Panc1 (cell line): ENCODE results near the gene LGALS4. TPM values are rescaled to one million over a fixed set of nuclear protein-coding genes. Genes with fewer than 3 reads are reported as not detected.
"Not testable (repeated sequence)": the region's sequence is repeated elsewhere in the genome, so short reads cannot be mapped to it uniquely, and the experiment has no call there.

Experiments
- ATAC-seq: fragments of 200-7000 bp; cut with Tn5 transposase; 2 replicates; pipeline ENCODE4 v1.9.1; 2020; ENCODE audit warnings: mild to moderate bottlenecking, moderate library complexity
- BruUV-seq: library from RNA; stranded (reverse); fragments of 400-500 nt; replicated peaks from 2 replicates; lab custom pipeline; 2021; lab: Mats Ljungman, UMichigan
- CTCF ChIA-PET: fragments of 300-600 bp; sonication (Branson Sonifier 250); formaldehyde crosslinking; loops from one replicate; lab custom pipeline; 2022; ENCODE audit warnings: antibody characterized with exemption; lab: Charles Lee
- POLR2A ChIA-PET: fragments of 300-600 bp; sonication (Branson Sonifier 250); formaldehyde crosslinking; loops from one replicate; lab custom pipeline; 2022; ENCODE audit warnings: antibody characterized with exemption; lab: Charles Lee
- DNase-seq: peaks from one replicate; pipeline ENCODE4 v3.0.0-alpha.2; 2010; ENCODE audit warnings: low read depth, low spot score
- H3K27ac ChIP-seq: 2 replicates; pipeline ENCODE4 v1.5.1; 2011; ENCODE audit warnings: mild to moderate bottlenecking, low read length, inconsistent platforms
- H3K27me3 ChIP-seq: fragments of 200-500 bp; sonication (Bioruptor generic); 2 replicates; pipeline ENCODE4 v1.6.0; 2014; ENCODE audit warnings: low read length, inconsistent platforms; ENCODE audit not compliant: control insufficient read depth, insufficient read depth
- H3K36me3 ChIP-seq: fragments of 200-500 bp; sonication (Bioruptor generic); 2 replicates; pipeline ENCODE4 v1.5.1; 2014; ENCODE audit warnings: inconsistent platforms, mild to moderate bottlenecking, low read length, moderate library complexity; ENCODE audit not compliant: control insufficient read depth, insufficient read depth
- H3K4me1 ChIP-seq: 2 replicates; pipeline ENCODE4 v1.5.1; 2011; ENCODE audit warnings: inconsistent platforms, mild to moderate bottlenecking, low read length, moderate library complexity; ENCODE audit not compliant: control insufficient read depth, insufficient read depth
- H3K4me3 ChIP-seq, 2 experiments: 2 replicates each; pipeline ENCODE4 v1.5.1; 2011 to 2012; ENCODE audit warnings: low read depth in 2 of 2, low read length in 2 of 2, mild to moderate bottlenecking in 2 of 2, inconsistent platforms in 1 of 2, moderate library complexity in 1 of 2
- H3K9me3 ChIP-seq: fragments of 200-500 bp; sonication (Bioruptor generic); 2 replicates; pipeline ENCODE4 v1.5.1; 2014; ENCODE audit warnings: low read depth, mild to moderate bottlenecking, inconsistent platforms, low read length, moderate library complexity; ENCODE audit not compliant: control insufficient read depth, insufficient read depth
- POLR2AphosphoS5 ChIP-seq: IDR thresholded peaks from 2 replicates; pipeline ENCODE4 v1.6.1; 2012; ENCODE audit warnings: mild to moderate bottlenecking, low read depth, low read length, moderate library complexity
- SIN3A ChIP-seq: IDR thresholded peaks from 2 replicates; pipeline ENCODE4 v1.6.1; 2012; ENCODE audit warnings: low read depth, mild to moderate bottlenecking, low read length, moderate library complexity, borderline replicate concordance; ENCODE audit not compliant: insufficient read depth
- TCF7L2 ChIP-seq: IDR thresholded peaks from 2 replicates; pipeline ENCODE4 v1.6.1; 2011; ENCODE audit warnings: mild to moderate bottlenecking, low read depth, low read length, inconsistent platforms
- in situ Hi-C: cut with HindIII; loops from 2 replicates; pipeline ENCODE4 v1.10.0; 2016; ENCODE audit warnings: low sequenced_read_pairs, low pct_unique_long_range_greater_than_20kb
- intact Hi-C: fragments of 100-400 bp; cut with micrococcal nuclease; formaldehyde crosslinking; loops from one replicate; pipeline ENCODE4 v1.10.0; 2022; ENCODE audit not compliant: unreplicated experiment
- total RNA-seq: library from RNA; stranded (reverse); gene quantifications from one replicate; pipeline ENCODE4 v1.2.1, GENCODE V29; 2021; ENCODE audit not compliant: unreplicated experiment
- TF ChIP-seq, protein P1 (sequence below), 2 experiments: IDR thresholded peaks; 2 replicates each; pipeline ENCODE4 v1.6.1; 2011 to 2012; ENCODE audit warnings: low read depth in 2 of 2, control low read depth in 1 of 2, low read length in 1 of 2, mild to moderate bottlenecking in 1 of 2, moderate library complexity in 1 of 2; ENCODE audit not compliant: insufficient read depth in 1 of 2
- TF ChIP-seq, protein P2 (sequence below): fragments of 450-650 bp; IDR thresholded peaks from 2 replicates; pipeline ENCODE4 v1.5.1; 2017; ENCODE audit warnings: mild to moderate bottlenecking

Gene LGALS4
- total RNA-seq, 1 experiment from 2014 or later, result 3.9 TPM

DNA sequence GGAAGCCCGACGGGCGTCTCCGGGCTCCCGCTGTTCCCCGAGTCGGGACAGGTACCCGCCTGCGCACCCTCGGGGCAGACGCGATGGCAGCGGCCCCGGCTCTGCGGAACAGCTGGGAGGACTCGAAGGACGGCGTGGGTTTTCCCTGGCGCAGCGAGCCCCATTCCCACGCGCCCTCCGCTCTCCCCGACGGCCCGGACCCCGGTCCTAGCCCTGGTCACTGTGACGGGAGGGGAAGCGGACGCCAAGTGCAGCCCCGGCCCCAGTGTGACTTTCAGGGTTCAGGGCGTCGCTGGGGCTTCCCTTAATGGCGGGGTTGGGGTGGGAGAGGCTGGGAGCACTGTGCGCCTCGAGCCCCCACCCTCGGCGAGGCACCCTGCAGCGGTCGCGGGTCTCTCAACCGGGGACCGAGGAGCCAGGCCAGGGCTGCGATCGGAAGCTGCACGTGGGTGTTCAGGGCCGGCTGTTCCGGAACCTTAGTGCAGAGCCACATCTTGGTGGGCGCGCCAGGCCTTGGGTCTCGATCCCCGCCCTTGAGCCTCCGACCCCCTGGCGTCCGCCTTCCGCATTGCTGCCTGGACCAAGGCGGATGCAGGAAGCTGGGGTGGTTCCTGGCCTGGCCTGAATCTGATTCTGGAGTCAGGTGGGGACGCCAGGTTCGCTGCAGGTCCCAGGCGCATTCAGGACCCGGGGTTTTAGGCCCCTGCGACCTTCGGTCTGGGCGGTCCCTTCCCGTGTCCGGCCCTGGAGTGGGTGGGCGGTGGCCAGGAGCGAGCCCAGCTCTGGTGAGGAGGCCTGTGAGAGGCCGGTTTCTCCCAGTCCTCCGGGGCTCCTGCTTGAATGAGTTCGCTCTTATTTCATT lies 20.3 kb downstream of the LGALS4 start:
- intact Hi-C loops (no loop called here), in situ Hi-C loops (loop anchor here (25.0 kb wide), 1 partner anchor 995 kb away; the partner anchor contains the start of gene LEUTX)
- BruUV-seq, result no TSS peak
- H3K27me3 ChIP-seq, result no peaks in the 10 kb centered on the region
- H3K4me1 ChIP-seq, result peaks cover 6% of the 10 kb centered on the region; the same call in 1 of the 2 replicates
- no peak for TF ChIP-seq POLR2AphosphoS5
- TF ChIP-seq SIN3A, result no peak
- TF ChIP-seq, protein P1, sequence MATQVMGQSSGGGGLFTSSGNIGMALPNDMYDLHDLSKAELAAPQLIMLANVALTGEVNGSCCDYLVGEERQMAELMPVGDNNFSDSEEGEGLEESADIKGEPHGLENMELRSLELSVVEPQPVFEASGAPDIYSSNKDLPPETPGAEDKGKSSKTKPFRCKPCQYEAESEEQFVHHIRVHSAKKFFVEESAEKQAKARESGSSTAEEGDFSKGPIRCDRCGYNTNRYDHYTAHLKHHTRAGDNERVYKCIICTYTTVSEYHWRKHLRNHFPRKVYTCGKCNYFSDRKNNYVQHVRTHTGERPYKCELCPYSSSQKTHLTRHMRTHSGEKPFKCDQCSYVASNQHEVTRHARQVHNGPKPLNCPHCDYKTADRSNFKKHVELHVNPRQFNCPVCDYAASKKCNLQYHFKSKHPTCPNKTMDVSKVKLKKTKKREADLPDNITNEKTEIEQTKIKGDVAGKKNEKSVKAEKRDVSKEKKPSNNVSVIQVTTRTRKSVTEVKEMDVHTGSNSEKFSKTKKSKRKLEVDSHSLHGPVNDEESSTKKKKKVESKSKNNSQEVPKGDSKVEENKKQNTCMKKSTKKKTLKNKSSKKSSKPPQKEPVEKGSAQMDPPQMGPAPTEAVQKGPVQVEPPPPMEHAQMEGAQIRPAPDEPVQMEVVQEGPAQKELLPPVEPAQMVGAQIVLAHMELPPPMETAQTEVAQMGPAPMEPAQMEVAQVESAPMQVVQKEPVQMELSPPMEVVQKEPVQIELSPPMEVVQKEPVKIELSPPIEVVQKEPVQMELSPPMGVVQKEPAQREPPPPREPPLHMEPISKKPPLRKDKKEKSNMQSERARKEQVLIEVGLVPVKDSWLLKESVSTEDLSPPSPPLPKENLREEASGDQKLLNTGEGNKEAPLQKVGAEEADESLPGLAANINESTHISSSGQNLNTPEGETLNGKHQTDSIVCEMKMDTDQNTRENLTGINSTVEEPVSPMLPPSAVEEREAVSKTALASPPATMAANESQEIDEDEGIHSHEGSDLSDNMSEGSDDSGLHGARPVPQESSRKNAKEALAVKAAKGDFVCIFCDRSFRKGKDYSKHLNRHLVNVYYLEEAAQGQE (IDR thresholded peaks at IDR 0.05; ENCODE audit: insufficient read depth in 1 of 2, low read depth in 2 of 2, low read length in 1 of 2), result no peak
- TF ChIP-seq, protein P2, sequence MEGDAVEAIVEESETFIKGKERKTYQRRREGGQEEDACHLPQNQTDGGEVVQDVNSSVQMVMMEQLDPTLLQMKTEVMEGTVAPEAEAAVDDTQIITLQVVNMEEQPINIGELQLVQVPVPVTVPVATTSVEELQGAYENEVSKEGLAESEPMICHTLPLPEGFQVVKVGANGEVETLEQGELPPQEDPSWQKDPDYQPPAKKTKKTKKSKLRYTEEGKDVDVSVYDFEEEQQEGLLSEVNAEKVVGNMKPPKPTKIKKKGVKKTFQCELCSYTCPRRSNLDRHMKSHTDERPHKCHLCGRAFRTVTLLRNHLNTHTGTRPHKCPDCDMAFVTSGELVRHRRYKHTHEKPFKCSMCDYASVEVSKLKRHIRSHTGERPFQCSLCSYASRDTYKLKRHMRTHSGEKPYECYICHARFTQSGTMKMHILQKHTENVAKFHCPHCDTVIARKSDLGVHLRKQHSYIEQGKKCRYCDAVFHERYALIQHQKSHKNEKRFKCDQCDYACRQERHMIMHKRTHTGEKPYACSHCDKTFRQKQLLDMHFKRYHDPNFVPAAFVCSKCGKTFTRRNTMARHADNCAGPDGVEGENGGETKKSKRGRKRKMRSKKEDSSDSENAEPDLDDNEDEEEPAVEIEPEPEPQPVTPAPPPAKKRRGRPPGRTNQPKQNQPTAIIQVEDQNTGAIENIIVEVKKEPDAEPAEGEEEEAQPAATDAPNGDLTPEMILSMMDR, result no peak
- no peak for TF ChIP-seq TCF7L2
- ChIA-PET POLR2A (interaction anchor here (0.6 to 0.8 kb wide), 2 partner anchors 30 to 45 kb away, joined by 3 read pairs; no protein-coding TSS in a partner anchor), CTCF (no interaction called here)
- ATAC-seq, result no peak
- no peaks in the 10 kb centered on the region for H3K9me3 ChIP-seq
- H3K36me3 ChIP-seq, result no peaks in the 10 kb centered on the region
- no peak overlapping the region for H3K4me3 ChIP-seq
- no peak for DNase-seq
- peak overlapping the region; percentile 15; the same call in 1 of the 2 replicates for H3K27ac ChIP-seq

DNA sequence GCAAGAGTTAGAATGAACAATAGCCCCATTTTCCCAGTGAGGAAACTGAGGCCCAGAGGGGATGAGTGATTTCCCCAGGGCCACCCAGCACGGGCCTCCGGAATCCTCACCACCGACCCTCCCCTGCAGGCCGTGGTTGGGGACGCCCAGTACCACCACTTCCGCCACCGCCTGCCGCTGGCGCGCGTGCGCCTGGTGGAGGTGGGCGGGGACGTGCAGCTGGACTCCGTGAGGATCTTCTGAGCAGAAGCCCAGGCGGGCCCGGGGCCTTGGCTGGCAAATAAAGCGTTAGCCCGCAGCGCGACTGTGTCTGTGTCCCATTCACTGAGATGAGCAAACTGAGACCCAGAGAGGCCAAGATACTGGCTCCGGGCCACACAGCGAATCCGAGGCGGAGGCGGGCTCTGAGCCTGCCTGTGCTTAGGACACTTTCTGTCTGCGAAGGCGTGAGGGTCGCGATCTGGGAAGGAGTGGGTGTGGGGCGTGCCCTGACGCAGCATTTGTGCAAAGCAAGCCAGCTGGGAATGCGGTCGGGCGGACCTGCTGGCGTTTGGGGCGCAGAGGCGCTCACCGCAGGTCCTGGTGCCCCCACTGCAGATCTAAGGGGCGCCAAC lies 21.2 kb downstream of the LGALS4 start:
- in situ Hi-C loops, result loop anchor here (25.0 kb wide), 1 partner anchor 996 kb away; the partner anchor contains the start of gene LEUTX
- H3K9me3 ChIP-seq, DNase-seq, intact Hi-C loops, H3K36me3 ChIP-seq, H3K27ac ChIP-seq, POLR2A ChIA-PET, CTCF ChIA-PET, BruUV-seq, H3K27me3 ChIP-seq: not testable (repeated sequence)
- peak; percentile 89 for ATAC-seq
- Histone ChIP-seq H3K4me3 (peak overlapping the region in 1 of 2 experiments; percentile 19; a peak in 1 of 4 replicates), H3K4me1 (peaks cover 11% of the 10 kb centered on the region)

DNA sequence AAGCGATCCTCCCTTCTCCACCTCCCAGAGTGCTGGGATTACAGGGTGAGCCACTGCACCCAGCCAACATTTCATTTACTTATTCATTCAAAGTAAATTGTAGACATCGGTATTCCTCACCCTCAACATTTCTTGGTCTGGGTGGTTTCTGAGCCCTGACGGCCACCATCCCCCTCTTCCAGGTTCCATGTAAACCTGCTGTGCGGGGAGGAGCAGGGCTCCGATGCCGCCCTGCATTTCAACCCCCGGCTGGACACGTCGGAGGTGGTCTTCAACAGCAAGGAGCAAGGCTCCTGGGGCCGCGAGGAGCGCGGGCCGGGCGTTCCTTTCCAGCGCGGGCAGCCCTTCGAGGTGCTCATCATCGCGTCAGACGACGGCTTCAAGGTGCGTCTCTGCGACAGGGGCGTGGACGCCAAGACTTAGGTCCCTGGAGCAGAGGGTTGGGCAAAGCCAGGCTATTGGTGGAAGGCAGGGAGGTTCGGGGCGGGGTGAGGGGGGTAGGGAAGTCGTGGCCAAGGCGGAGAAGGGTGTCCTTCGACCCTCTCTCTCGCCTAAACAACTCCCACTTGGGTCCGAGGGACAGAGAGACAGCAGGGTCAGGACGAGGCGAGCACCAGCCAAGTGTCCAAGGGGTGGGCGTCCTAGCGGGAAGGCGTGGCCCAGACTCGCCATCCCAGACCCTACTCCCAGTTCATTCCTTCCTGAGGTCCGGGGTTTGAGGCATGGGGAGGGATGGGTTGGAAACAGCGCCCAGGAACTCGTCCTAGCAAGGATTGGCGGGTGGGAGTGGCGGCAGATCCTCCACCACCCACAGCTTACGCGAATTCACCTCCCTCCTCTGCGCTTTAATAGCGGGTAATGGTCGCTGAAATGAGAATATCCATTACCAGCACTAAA lies 22.0 kb downstream of the LGALS4 start:
- peak; percentile 86 for ATAC-seq
- H3K9me3 ChIP-seq, H3K27me3 ChIP-seq, DNase-seq, BruUV-seq, H3K36me3 ChIP-seq, intact Hi-C loops, CTCF ChIA-PET, POLR2A ChIA-PET, H3K27ac ChIP-seq: not testable (repeated sequence)
- peak overlapping the region; percentile 16 to 45 for H3K4me3 ChIP-seq
- H3K4me1 ChIP-seq, result peaks cover 11% of the 10 kb centered on the region
- in situ Hi-C loops, result loop anchor here (25.0 kb wide), 1 partner anchor 997 kb away; the partner anchor contains the start of gene LEUTX
